ENCODE data around the gene FASN. TPM values are rescaled to one million over a fixed set of nuclear protein-coding genes. Genes with fewer than 3 reads are reported as not detected.

The FASN gene
- total RNA-seq, 1 donor from 2014 or later: 228 TPM

DNA sequence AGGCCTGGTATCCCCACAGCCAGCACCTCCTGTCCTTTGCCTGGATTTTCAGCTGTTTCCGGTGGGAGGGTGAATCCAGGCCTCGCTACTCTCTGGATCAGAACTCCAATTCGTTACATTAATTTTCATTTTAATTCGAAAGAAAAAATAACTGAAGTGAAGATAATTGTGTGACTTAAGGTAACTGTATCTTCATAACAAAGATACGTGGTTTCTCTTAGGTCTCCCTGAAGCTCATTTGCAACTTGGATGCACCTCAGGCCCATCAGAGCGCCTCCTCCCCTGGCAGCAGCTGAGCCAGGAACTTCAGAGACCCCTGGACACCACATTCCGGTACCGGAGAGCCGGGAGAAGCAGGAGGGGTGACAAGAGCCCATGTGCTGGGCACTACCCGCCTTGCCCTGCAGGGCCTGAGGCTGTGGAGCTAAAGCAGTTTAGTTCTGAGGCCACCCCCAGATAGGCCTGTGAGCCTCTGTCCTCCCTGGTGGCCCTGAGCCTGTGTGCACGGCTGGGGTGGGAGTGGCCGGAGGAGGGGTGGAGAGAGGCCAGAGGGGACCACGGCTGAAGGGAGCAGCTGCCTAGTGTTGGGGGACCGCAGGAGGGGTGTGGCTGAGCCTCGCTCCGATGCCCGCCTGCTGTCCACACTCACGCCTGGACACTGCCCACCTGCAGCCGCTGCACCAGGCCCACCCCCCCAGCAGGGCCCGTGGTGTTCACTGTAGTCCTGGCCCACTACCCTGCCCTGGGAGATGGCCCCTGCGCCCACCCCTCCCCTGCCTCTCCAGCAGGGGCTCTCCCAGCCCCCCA, 21.0 kb downstream of the FASN start:
- no peaks in the 10 kb centered on the region for H3K36me3 Mint-ChIP-seq
- no peak overlapping the region for H3K4me3 Mint-ChIP-seq
- no peaks in the 10 kb centered on the region for H3K4me1 Mint-ChIP-seq (ENCODE audit: unreplicated experiment)
- H3K9me3 Mint-ChIP-seq: no peaks in the 10 kb centered on the region
- peaks cover 15% of the 10 kb centered on the region for H3K27me3 Mint-ChIP-seq
- no peak for DNase-seq (ENCODE audit: extremely low spot score, unreplicated experiment)
- peak overlapping the region; percentile 43 for H3K27ac Mint-ChIP-seq
- TF ChIP-seq CTCF (conservative IDR thresholded peaks at IDR 0.05): no peak

DNA sequence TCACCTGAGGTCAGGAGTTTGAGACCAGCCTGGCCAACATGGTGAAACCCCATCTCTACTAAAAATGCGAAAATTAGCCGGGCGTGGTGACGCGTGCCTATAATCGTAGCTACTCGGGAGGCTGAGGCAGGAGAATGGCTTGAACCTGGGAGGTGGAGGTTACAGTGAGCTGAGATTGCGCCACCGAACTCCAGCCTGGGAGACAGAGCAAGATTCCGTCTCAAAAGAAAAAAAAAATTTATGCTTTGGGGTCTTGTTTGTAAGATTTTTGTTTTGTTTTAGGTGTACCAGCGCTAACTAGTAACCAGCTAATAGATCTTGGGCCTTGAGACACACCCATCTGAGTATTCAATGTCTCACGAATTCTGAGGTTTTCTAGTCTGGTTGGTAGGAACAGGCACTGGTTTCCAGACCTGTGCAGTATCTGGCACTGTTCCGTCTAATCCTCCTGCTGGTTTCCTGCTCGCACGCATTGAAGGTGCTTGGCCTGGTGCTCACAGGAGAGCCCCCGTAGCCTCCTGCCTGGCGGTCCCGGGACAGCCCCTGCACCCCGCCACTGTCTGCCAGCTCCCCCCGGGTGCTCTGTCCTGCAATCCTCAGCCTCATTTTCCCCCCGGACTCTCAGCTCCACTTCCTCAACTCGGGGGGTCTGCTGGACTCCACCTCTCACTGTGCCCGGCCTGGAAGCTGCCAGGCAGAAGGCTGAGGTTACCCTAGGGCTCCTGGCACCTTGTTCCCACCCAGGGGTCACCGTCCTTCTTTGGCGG, 21.8 kb downstream of the FASN start:
- H3K4me3 Mint-ChIP-seq: no peak overlapping the region
- no peak for TF ChIP-seq CTCF (conservative IDR thresholded peaks at IDR 0.05)

GRCh38 chr17:82073446-82073845, 24.6 kb downstream of the FASN start:
- no peak for DNase-seq (ENCODE audit: extremely low spot score, unreplicated experiment)
- Mint-ChIP-seq H3K9me3 (no peaks in the 10 kb centered on the region), H3K27me3 (peaks cover 15% of the 10 kb centered on the region), H3K4me3 (no peak overlapping the region), H3K36me3 (no peaks in the 10 kb centered on the region), H3K4me1 (ENCODE audit: unreplicated experiment) (no peaks in the 10 kb centered on the region), H3K27ac (peak overlapping the region; percentile 61)
- no peak for TF ChIP-seq CTCF (conservative IDR thresholded peaks at IDR 0.05)

More for the DNA sequence above, 21.8 kb downstream of the FASN start:
- Mint-ChIP-seq H3K27ac (peak overlapping the region; percentile 43), H3K36me3 (no peaks in the 10 kb centered on the region), H3K4me1 (ENCODE audit: unreplicated experiment) (no peaks in the 10 kb centered on the region), H3K27me3 (peaks cover 15% of the 10 kb centered on the region), H3K9me3 (no peaks in the 10 kb centered on the region)
- no peak for DNase-seq (ENCODE audit: extremely low spot score, unreplicated experiment)

DNA sequence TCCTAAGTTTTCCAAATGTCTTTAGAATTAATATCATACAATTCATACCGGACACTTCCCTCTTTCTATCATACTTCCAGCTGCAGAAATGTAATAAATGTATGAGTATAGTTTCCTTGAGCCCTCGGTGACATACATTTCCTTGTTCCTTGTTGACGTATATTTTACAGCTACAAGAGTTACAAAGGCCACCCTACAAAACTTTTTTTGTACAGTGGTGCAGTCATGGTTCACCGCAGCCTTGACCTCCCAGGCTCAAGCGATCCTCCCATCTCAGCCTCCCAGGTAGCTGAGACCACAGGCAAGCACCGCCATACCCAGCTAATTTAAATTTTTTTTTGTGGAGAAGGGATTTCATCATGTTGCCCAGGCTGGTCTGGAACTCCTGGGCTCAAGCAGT, 25.2 kb downstream of the FASN start:
- DNase-seq (ENCODE audit: extremely low spot score, unreplicated experiment): no peak
- no peaks in the 10 kb centered on the region for H3K36me3 Mint-ChIP-seq
- no peak overlapping the region for H3K27ac Mint-ChIP-seq
- no peaks in the 10 kb centered on the region for H3K4me1 Mint-ChIP-seq (ENCODE audit: unreplicated experiment)
- H3K27me3 Mint-ChIP-seq: peaks cover 15% of the 10 kb centered on the region
- no peak overlapping the region for H3K4me3 Mint-ChIP-seq
- H3K9me3 Mint-ChIP-seq: no peaks in the 10 kb centered on the region
- no peak for TF ChIP-seq CTCF (conservative IDR thresholded peaks at IDR 0.05)

DNA sequence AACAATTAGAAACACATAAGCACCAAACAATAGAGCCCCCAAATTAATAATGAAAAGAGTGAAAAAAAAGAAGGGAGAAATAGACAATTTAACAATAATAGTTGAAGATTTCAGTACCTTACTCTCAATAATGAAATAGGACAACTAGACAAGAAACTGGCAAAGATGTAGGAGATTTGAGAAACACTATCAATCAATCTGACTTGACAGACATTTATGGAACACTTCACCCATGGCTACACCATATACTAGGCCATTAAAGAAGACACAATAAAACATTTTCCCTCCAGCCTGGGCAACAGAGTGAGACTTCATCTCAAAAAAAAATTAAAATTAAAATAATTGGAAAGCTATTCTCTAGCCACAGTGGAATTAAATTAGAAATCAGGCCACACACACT, 27.4 kb downstream of the FASN start:
- DNase-seq (ENCODE audit: extremely low spot score, unreplicated experiment): no peak
- no peak overlapping the region for H3K27ac Mint-ChIP-seq
- no peaks in the 10 kb centered on the region for H3K4me1 Mint-ChIP-seq (ENCODE audit: unreplicated experiment)
- peaks cover 15% of the 10 kb centered on the region for H3K27me3 Mint-ChIP-seq
- no peak for TF ChIP-seq CTCF (conservative IDR thresholded peaks at IDR 0.05)
- no peak overlapping the region for H3K4me3 Mint-ChIP-seq
- no peaks in the 10 kb centered on the region for H3K9me3 Mint-ChIP-seq
- H3K36me3 Mint-ChIP-seq: no peaks in the 10 kb centered on the region

Data from type B pancreatic cell (in vitro differentiated cells).